HG02943 (cell line): Measurements from ENCODE around the gene PKMYT1.

Experiments used
- ATAC-seq: cut with Tn5 transposase; IDR thresholded peaks from one replicate; pipeline ENCODE4 v1.9.1; 2021; ENCODE audit warnings: mild to moderate bottlenecking, low read depth, moderate library complexity; ENCODE audit not compliant: unreplicated experiment

Gene PKMYT1

DNA sequence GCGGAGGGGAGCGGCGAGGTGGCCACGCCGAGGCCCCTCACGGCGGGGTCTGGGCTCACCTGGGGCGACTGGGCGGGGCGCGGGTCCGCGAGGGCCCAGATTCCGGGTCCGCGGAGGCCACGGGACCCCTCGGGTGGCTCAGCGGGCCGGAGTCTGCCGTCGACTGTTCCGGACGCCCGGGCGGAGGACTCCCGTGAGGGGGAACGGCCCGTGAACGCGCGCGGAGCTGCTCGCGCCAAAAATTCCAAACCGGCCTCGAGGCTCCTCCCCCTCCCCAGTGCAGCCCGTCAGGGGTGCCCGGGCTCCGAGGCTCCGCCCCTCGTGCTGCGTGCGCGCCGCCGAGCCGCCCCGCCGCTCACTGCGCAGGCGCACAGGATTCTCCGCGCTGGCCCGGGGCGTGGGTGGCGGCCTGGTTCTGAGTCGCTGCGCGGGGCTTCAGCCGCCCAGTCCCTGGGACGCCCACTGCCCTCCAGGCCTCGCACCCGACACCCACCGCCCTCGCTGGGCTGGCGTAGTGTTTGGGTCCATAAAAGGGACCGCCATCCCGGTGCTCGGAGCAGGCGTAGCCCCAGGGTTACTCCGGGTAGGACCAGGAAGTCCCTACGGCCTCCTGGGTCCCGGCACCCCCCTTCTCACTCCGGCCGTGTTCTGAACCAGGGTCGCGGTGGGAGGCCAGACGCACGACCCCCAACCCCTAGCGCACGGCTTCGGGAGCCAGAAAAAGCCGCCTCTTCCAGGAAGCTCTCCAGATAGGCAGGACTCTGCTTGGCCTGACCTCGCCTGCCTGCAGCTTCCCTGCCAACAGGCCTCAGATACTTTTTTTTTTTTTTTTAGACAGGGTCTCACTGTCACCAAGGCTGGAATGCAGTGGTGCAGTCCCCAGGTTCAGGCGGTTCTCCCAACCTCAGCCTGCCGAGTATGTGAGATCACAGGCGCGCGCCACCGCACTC is at the start of gene PKMYT1:
Gene PKMYT1, minus strand, starts transcription at position 220 of the 950 bp plus-strand sequence. CDS start 789 bp downstream, outside the sequence.
- ATAC-seq, result peak; percentile 76

DNA sequence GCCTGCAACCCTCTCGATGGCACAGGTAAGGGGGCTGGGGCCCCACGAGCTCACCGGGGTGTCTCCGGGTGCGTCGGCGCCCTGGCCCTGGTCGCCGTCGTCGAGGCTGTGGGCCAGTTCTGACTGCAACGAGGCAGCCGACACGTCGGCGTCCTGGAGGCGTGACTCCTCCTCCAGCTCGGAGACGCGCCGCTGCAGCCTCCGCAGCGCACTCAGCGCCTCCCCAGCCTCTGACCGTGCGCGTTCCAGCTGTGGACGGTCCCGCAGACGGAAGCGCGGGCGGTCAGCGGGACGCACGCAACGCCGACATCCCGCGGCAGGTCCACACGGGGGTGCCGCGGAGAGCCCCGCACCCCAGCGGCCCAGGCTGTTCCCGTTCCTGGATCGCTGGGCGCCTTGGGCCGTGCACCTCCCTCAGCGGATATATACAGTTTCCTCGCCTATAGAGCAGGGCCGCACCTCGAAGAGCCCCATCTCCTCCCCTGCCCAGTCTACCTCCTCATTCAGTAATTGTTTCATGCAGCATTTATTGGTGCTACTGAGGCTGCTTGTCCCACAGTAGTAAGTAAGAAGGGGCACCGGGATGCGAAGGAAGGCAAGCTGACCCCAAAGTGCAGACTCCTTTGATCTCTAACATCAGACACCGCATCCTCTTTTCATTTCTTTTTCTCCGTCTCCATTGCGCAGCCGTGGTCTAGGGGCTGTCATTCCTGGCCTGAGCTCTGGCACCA is 49.4 kb upstream of the PKMYT1 start:
- ATAC-seq, result no peak

DNA sequence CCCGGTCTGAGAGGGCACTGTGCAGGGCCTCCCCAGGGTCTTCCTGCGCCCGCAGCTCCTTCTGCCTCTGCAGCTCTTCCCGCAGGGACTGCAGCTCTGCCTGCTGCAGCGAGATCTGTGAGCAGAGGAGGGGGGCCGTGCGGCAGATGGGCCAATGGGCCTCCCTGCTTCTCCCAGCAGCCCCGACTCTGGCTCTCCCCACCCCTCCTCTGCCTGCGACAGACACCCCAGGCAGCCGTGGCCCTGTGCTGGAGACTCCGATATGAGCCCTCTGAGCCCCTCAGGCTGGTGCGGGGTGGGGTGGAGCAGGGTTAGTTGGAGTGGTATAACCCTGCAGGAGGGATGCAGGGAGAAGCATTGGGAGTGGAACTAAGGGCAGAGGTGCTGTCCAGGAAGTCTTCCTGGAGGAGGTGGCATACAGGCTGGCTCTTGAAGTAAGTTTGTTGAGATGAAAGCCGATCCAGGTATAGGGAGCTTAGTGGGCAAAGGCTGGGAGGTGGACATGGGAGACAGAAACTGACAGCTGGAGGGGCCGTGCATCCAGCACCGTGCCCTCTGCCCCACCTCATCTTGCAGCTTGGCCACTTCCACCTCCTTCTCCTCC is 48.6 kb upstream of the PKMYT1 start:
- ATAC-seq, result no peak

DNA sequence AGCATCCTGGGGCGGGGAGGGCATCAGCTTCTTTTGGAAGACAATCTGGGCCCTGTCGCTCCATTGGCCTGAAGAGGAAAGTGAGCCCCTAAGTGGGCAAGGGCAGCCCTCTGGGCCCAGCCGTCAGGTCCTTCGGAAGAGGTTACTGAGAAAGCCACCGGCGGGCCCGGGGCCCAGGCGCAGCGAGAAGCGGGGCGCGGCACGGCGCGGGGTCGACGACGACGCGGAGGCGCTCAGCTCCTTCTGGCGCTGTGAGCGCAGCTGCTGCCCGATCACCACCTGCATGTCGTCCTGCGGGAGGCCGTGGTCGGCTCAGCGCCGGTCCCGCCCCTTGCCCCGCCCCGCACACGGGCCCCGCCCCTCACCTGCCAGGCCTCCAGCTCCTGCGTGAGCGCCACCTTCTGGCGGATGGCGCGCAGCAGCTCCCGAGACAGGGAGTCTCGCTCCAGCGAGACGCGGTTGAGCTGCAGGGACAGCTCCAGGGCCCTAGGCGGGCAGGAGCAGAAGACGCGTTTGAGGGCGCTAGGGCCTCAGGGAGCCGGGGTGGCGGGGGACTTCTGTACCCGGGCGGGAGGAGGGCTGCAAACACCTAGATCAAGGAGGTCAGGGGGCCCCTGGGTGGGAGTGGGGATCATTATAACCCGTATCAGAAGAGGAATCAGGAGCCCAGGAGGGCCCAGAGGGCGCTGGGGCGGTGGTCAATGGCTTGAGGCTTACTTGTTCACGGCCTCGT is 47.9 kb upstream of the PKMYT1 start:
- ATAC-seq, result no peak

DNA sequence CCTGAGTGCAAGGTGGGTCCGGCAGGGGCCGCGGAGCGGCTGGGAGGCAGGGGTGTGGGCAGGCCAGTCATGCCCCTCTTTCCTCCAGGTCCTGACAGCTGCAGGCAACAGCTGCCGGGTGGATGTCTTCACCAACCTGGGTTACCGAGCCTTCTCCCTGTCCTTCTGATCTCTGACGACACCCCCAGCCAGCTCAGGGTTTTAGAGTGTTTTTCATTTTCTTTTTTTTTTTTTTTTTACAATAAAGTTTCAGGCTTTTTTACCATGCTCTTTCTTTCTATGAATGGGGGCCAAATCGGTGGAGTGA is 47.2 kb upstream of the PKMYT1 start:
- no peak for ATAC-seq

DNA sequence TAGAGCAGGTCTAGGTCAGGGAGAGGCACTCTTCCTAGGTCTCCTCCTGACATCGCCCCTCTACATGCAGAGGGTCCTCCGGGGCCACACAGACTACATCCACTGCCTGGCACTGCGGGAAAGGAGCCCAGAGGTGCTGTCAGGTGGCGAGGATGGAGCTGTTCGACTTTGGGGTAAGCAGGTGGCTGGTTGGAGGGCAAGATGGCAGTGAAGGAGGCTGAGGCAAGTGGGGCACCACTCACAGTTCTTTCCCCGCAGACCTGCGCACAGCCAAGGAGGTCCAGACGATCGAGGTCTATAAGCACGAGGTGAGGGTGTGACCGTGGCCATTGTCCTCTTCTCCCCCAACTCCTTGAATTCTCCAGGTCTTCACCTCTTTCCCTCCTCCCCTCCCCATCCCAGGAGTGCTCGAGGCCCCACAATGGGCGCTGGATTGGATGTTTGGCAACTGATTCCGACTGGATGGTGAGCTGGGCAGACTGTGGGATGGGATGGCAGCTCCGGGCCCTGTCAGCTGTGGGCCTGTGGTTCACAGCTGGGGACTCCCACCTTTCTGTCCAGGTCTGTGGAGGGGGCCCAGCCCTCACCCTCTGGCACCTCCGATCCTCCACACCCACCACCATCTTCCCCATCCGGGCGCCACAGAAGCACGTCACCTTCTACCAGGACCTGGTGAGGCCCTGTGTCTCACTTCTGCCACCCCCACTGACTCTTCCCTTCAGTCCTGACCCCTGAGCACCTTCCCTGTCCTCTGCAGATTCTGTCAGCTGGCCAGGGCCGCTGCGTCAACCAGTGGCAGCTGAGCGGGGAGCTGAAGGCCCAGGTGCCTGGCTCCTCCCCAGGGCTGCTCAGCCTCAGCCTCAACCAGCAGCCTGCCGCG is 46.6 kb upstream of the PKMYT1 start:
- no peak for ATAC-seq

DNA sequence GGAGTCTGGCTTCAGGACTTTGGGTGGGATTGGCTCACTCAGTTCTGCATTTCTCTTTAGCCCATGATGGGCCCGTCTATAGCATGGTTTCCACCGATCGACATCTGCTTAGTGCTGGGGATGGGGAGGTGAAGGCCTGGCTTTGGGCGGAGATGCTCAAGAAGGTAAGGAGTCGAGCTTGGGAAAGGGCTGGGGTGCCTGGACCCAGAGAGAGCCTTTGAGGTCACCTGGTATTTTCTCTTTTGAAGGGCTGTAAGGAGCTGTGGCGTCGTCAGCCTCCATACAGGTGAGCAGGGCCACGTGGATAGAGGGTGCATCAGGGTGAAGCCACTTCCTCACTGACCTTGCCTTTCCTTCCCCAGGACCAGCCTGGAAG is 45.7 kb upstream of the PKMYT1 start:
- no peak for ATAC-seq

DNA sequence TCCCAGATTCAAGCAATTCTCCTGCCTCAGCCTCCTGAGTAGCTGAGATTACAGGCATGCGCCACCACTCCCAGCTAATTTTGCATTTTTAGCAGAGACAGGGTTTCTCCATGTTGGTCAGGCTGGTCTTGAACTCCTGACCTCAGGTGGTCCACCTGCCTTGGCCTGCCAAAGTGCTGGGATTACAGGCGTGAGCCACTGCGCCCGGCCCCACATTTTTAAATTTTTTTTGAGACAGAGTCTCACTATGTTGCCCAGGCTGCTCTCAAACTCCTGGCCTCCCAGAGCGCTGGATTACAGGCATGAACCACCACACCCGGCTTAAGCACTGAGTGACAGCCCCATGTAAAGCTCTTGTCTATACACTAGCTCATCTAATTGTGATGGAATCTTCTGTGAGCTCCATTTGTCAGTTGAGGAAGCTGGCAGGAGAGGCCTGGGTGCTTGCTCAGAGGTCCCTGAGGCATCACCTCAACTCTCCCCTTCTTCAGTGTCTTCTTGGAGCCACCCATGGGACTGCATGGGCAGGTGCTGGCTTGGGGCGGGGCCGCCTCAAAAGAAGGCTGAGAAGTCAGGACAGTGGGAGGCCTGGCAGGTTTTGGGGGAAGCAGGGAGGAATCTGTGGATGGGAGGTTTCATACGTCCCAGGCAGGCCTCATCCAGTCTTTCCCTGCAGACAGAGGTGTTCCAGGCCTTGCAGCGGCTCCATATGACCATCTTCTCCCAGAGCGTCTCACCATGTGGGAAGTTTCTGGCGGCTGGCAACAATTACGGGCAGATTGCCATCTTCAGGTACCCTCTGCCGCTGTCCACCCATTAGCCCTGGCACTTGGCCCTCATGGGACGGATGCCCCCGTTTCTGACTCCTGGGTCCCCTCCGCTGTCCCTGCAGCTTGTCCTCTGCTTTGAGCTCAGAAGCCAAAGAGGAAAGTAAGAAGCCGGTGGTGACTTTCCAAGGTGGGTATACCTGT is 45.1 kb upstream of the PKMYT1 start:
- ATAC-seq, result no peak

DNA sequence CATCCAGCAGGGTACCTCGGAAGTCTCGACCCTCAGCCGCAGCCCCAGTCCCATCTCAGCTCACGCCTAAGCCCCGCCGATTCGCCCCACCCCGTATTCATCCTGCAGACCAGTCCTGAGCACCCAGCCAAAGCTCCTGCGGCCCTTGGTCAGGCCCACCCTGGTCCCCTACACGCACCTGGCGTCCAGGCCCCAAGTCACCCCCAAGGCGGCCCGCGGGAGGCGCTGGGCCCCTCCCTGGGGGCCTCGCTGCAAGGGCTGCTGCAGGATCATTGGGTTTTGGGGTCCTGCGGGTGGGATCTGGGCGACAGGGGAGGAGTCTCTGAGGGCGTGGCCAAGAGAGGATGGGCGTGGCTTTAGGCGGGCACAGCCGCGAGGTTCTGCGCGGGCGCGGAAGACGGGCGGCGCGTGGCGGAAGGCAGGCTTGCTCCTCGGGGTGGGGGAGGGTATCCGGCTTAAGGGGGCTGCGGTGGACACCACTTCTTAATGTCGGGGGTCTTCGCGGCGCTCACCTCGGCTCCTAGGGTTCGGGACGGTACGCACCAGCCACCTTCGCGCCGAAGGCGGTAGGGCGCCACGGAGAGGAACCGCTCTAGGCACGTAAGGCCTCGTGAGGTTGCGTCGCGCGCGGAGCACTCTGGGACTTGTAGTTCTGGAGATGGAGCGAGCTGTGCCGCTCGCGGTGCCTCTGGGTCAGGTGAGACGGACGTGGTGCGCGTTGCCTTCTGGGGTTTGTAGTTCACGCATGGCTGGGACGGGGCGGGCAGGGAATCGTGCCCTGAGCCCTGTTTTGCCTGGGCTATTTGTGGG is 43.6 kb upstream of the PKMYT1 start, which contains the start of the genes HCFC1R1 and THOC6:
Gene HCFC1R1, minus strand, starts transcription at position 274 of the 810 bp plus-strand sequence. Its CDS starts 1 bp downstream, at position 273.
Gene THOC6, plus strand, starts transcription at position 367 of the 810 bp plus-strand sequence. Its CDS starts 292 bp downstream, at position 659.
- peak; percentile 70 for ATAC-seq

DNA sequence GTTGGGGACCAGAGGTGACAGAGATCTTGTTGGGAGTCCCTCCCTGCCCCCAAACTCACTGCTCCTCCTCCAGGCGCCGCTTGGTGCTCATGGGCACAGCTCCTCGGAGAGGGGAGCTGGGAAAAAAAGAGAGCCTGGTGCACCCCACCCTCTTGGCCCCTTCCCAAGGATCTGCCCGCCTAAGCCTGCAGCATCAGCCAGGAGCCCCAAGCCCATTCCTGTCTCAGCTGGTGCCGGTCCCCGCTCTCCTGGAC is 43.1 kb upstream of the PKMYT1 start:
- ATAC-seq, result no peak

DNA sequence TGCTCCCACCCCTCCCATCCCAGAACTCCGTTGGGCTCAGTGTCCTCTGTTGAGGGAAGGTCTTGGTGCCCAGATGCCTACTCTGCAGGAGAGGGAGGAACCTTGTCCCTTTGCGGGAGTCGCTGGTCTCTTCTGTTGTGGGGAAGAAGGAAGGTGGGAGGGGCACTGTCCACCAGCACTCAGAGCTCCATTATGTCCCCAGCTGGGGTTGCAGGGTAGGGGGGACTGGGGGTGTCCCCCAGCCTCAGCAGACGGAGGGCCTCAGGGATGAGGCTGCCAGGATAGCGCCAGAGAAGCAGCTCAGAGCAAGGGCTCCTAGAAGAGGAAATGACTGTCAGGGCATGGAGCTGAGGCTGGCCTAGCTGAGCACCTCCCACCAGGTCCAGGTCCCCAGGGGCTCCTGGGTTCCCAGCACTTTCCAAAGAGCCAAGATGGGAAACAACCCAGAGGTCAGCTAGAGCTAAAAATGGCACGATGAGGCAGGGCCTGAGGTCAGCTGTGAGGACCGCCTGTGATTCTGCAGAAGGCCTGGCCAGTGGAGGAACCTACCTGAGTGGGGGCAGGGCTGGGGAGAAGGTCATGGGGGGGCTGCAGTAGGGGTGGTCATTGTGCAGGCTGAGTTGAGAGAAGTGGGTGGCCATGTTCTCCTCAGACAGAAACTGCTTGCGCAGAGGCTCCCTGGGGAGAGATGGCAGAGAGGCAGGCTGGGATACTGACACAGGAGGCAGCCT is 42.6 kb upstream of the PKMYT1 start:
- no peak for ATAC-seq

DNA sequence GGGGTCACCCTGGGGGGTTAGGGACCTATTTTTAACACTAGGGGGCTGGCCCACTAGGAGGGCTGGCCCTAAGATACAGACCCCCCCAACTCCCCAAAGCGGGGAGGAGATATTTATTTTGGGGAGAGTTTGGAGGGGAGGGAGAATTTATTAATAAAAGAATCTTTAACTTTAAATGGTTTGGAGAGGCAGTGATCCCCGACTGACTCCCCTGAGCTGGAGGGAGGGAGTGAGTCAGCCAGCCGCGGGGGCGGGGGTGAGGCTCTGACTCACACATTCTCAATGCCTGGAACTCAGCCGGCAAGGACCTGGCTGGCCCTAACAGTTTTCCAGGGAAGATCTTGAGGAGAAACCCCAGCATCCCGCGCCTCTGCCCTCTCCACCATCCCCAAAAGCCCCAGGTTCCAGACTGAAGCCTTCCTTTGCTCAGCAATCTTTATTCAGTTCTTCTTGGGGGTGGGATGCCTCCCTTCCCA is 42.0 kb upstream of the PKMYT1 start:
- ATAC-seq, result no peak

DNA sequence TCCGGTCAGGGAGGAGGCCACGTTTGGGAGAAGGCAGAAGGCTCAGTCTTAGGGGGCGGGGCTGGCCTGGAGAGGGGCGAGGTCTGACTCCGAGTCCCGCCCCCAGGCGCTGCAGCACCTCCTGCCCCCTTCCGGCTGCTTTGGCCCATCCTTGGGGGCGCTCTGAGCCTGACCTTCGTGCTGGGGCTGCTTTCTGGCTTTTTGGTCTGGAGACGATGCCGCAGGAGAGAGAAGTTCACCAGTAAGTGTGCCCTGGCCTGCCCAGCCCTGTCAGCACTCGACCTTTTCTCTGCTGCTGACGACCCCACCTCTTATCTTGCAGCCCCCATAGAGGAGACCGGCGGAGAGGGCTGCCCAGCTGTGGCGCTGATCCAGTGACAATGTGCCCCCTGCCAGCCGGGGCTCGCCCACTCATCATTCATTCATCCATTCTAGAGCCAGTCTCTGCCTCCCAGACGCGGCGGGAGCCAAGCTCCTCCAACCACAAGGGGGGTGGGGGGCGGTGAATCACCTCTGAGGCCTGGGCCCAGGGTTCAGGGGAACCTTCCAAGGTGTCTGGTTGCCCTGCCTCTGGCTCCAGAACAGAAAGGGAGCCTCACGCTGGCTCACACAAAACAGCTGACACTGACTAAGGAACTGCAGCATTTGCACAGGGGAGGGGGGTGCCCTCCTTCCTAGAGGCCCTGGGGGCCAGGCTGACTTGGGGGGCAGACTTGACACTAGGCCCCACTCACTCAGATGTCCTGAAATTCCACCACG is 41.4 kb upstream of the PKMYT1 start:
- no peak for ATAC-seq

DNA sequence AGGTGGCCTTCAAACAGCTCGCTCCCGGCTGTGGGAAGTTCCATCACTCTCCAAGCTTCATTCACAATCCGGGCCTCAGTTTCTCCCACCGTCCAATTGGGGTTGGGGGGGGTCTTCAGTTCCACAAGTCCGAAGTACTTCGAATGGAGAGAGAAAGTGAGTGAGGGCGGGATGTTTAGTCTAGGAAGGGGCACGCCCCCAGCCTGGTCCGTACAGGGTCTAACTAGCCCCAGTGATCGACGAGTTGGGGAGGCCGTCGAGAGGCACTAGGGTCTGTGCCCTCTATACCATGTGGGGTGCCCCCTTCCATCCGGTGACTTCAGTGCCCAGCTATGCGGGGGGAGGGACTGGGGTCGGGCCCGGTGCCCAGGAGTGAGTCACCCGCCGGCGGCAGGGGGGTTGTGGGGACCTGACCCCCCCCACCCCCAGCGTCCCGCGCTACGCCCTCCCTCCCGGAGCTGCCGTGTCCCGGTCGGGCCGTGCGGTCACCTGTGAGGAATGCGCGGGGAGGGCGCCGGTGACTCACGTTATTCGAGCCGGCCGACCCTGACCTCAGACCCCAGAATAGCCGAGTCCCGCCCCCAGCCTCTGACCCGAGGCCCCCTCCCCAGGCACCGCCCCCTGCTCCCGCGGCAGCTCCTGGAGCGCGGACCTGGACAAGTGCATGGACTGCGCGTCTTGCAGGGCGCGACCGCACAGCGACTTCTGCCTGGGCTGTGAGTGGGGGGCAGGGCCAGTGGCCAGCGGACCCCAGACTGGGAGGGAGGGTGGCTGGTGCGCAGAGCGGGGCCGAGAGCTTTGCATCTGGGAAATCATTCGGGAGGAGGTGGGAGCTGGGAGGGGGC is 40.6 kb upstream of the PKMYT1 start:
- ATAC-seq, result no peak

DNA sequence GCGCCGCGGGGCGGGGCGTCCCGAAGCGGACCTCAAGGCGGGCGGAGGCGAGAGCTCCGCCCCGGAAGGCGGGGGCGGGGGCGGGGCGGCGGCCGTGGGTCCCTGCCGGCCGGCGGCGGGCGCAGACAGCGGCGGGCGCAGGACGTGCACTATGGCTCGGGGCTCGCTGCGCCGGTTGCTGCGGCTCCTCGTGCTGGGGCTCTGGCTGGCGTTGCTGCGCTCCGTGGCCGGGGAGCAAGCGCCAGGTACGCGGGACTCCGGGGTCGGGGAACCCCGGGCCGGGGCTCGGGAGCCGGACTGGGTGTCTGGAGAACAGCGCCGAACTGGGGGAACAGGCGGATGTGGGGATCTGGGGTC is 40.0 kb upstream of the PKMYT1 start, which contains the start of gene TNFRSF12A:
Gene TNFRSF12A, plus strand, starts transcription at position 122 of the 357 bp plus-strand sequence. Its CDS starts 30 bp downstream, at position 152.
- no peak for ATAC-seq
